Measurements from ENCODE around the gene VDAC1.

- TF ChIP-seq CTCF (IDR thresholded peaks at IDR 0.05) (no peak), EZH2 (IDR thresholded peaks at IDR 0.05; ENCODE audit: borderline replicate concordance, insufficient read depth, low read depth, low read length, poor library complexity, severe bottlenecking) (no peak)
Measured at GRCh38 chr5:133953568-133954145, 51.1 kb downstream of the VDAC1 start.
